ENCODE results near the gene RAB1B.

DNA sequence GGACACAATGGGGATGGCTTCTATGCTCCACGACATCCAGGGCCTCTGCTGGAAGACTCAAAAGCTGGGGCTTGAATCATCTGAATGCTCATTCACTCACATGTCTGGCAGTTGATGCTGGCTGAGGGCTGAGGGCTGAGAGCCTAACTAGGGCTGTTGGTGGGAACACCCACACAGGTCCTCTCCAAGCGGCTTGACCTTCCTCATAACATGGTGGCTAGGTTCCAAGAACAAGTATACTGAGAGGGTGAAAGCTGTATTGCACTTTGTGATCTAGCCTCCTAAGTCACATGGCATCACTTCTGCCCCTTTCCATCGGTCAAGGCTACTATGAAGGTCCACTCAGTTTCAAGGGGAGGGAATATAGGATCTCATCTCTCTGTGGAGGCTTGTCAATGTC is 30.7 kb downstream of the RAB1B start:
- TF ChIP-seq, protein P1, sequence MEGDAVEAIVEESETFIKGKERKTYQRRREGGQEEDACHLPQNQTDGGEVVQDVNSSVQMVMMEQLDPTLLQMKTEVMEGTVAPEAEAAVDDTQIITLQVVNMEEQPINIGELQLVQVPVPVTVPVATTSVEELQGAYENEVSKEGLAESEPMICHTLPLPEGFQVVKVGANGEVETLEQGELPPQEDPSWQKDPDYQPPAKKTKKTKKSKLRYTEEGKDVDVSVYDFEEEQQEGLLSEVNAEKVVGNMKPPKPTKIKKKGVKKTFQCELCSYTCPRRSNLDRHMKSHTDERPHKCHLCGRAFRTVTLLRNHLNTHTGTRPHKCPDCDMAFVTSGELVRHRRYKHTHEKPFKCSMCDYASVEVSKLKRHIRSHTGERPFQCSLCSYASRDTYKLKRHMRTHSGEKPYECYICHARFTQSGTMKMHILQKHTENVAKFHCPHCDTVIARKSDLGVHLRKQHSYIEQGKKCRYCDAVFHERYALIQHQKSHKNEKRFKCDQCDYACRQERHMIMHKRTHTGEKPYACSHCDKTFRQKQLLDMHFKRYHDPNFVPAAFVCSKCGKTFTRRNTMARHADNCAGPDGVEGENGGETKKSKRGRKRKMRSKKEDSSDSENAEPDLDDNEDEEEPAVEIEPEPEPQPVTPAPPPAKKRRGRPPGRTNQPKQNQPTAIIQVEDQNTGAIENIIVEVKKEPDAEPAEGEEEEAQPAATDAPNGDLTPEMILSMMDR (IDR thresholded peaks at IDR 0.05; ENCODE audit: insufficient read depth, low read depth, low read length): no peak
- TF ChIP-seq EZH2 (IDR thresholded peaks at IDR 0.05; ENCODE audit: insufficient read depth, low read length): no peak

Data from astrocyte (in vitro differentiated cells and primary cell).